ENCODE data around the gene HFE. TPM values are rescaled to one million over a fixed set of nuclear protein-coding genes. Genes with fewer than 3 reads are reported as not detected.

HFE gene
- total and polyA plus RNA-seq, 2 of the 13 experiments (the other 11 are each of a cell fraction or from before 2014, with no cell fraction given) = 3.7 to 6.3 TPM

DNA sequence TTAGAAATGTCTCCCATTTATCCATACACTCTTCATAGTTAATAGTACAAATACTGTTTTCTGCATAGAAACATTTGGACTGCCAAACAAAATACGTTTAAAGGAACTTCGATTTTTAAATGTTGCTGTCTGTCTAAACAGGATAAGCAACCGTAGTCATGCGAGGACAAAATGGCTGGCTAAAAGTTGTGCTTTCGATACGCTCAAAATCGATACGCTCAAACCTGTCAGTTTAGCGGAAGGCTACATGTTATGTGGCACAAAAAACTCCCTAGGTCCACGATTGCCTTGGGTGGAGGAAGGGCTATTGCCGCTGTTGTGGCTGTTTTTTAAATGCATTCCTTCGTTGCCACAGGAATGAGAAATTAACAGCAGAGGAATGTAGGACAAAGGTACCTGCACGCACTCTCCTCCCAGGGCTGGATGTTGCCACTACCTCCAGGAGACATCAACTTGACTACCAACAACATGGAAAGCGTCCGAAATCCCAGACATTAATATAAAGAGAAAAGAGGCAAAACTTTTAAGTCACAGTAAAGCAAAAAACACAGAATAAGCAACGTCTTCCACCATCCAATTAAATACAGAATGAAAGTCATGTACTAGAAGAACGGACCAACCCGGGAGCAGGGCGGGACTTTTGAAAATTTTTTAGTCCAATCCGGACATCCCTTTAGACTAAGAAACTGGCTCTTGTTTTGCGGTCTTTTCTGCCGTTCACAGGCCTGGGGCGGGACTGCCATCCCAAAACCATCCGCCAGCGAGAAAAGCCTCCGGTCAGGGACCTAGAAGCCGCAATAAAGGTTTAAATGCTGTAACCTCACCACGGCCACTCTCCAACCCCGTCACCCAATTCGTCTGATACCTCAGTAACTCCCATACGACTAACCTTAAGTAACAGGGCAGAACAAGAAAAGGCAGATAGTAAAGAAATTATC is 32.2 kb upstream of the HFE start (continued):
- TF ChIP-seq, protein P1, sequence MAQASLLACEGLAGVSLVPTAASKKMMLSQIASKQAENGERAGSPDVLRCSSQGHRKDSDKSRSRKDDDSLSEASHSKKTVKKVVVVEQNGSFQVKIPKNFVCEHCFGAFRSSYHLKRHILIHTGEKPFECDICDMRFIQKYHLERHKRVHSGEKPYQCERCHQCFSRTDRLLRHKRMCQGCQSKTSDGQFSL (CRISPR knock-in tag; IDR thresholded peaks at IDR 0.05) = 0 out of 2 replicates have a peak, but pooled peaks have one; percentile 47
- peak; percentile 42 for TF ChIP-seq HDAC2 (CRISPR knock-in tag; IDR thresholded peaks at IDR 0.05)
- 0 out of 2 replicates have a peak, but pooled peaks have one; percentile 13 for TF ChIP-seq NR2F2 (IDR thresholded peaks at IDR 0.05; ENCODE audit: borderline replicate concordance, low read depth)
- 0 out of 2 replicates have a peak, but pooled peaks have one; percentile 33 for TF ChIP-seq NFE2 (CRISPR knock-in tag; IDR thresholded peaks at IDR 0.05)
- TF ChIP-seq ZNF33B (CRISPR knock-in tag; IDR thresholded peaks at IDR 0.05) = no peak; the same call in 1 of the 2 replicates
- TF ChIP-seq, protein P2, sequence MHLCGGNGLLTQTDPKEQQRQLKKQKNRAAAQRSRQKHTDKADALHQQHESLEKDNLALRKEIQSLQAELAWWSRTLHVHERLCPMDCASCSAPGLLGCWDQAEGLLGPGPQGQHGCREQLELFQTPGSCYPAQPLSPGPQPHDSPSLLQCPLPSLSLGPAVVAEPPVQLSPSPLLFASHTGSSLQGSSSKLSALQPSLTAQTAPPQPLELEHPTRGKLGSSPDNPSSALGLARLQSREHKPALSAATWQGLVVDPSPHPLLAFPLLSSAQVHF (CRISPR knock-in tag; IDR thresholded peaks at IDR 0.05) = 0 out of 2 replicates have a peak, but pooled peaks have one; percentile 19
- TF ChIP-seq, protein P3, sequence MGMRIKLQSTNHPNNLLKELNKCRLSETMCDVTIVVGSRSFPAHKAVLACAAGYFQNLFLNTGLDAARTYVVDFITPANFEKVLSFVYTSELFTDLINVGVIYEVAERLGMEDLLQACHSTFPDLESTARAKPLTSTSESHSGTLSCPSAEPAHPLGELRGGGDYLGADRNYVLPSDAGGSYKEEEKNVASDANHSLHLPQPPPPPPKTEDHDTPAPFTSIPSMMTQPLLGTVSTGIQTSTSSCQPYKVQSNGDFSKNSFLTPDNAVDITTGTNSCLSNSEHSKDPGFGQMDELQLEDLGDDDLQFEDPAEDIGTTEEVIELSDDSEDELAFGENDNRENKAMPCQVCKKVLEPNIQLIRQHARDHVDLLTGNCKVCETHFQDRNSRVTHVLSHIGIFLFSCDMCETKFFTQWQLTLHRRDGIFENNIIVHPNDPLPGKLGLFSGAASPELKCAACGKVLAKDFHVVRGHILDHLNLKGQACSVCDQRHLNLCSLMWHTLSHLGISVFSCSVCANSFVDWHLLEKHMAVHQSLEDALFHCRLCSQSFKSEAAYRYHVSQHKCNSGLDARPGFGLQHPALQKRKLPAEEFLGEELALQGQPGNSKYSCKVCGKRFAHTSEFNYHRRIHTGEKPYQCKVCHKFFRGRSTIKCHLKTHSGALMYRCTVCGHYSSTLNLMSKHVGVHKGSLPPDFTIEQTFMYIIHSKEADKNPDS (CRISPR knock-in tag; IDR thresholded peaks at IDR 0.05) = no peak
- TF ChIP-seq, protein P4, sequence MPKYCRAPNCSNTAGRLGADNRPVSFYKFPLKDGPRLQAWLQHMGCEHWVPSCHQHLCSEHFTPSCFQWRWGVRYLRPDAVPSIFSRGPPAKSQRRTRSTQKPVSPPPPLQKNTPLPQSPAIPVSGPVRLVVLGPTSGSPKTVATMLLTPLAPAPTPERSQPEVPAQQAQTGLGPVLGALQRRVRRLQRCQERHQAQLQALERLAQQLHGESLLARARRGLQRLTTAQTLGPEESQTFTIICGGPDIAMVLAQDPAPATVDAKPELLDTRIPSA (CRISPR knock-in tag; IDR thresholded peaks at IDR 0.05; ENCODE audit: borderline replicate concordance) = no peak
- peak; percentile 85; the same call in 1 of the 2 replicates for TF ChIP-seq ZFP36L2 (CRISPR knock-in tag; IDR thresholded peaks at IDR 0.05)
- TF ChIP-seq U2AF2 (IDR thresholded peaks at IDR 0.05; ENCODE audit: low read depth, low read length) = no peak
- TF ChIP-seq MTA3 (CRISPR knock-in tag; IDR thresholded peaks at IDR 0.05) = no peak
- TF ChIP-seq ZNF629 (CRISPR knock-in tag; conservative IDR thresholded peaks at IDR 0.05) = peak; percentile 57
- TF ChIP-seq RBFOX2 (IDR thresholded peaks at IDR 0.05; ENCODE audit: low read depth, low read length) = peak; percentile 85
- peak in 1 of 2 experiments; percentile 27; a peak in 1 of 4 replicates for TF ChIP-seq EP300 (IDR thresholded peaks at IDR 0.05; ENCODE audit: low read depth in 2 of 2, low read length in 2 of 2)
- TF ChIP-seq EP300 (CRISPR knock-in tag; IDR thresholded peaks at IDR 0.05; ENCODE audit: borderline replicate concordance) = peak; percentile 69
- peak; percentile 80 for TF ChIP-seq ZNF331 (CRISPR knock-in tag; IDR thresholded peaks at IDR 0.05)
- peak; percentile 28; the same call in 1 of the 2 replicates for TF ChIP-seq SIX4 (CRISPR knock-in tag; IDR thresholded peaks at IDR 0.05)
- TF ChIP-seq KDM1A (CRISPR knock-in tag; IDR thresholded peaks at IDR 0.05) = peak; percentile 53; the same call in 1 of the 2 replicates
- TF ChIP-seq, protein P5, sequence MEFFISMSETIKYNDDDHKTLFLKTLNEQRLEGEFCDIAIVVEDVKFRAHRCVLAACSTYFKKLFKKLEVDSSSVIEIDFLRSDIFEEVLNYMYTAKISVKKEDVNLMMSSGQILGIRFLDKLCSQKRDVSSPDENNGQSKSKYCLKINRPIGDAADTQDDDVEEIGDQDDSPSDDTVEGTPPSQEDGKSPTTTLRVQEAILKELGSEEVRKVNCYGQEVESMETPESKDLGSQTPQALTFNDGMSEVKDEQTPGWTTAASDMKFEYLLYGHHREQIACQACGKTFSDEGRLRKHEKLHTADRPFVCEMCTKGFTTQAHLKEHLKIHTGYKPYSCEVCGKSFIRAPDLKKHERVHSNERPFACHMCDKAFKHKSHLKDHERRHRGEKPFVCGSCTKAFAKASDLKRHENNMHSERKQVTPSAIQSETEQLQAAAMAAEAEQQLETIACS (CRISPR knock-in tag; IDR thresholded peaks at IDR 0.05) = no peak
- TF ChIP-seq, protein P6, sequence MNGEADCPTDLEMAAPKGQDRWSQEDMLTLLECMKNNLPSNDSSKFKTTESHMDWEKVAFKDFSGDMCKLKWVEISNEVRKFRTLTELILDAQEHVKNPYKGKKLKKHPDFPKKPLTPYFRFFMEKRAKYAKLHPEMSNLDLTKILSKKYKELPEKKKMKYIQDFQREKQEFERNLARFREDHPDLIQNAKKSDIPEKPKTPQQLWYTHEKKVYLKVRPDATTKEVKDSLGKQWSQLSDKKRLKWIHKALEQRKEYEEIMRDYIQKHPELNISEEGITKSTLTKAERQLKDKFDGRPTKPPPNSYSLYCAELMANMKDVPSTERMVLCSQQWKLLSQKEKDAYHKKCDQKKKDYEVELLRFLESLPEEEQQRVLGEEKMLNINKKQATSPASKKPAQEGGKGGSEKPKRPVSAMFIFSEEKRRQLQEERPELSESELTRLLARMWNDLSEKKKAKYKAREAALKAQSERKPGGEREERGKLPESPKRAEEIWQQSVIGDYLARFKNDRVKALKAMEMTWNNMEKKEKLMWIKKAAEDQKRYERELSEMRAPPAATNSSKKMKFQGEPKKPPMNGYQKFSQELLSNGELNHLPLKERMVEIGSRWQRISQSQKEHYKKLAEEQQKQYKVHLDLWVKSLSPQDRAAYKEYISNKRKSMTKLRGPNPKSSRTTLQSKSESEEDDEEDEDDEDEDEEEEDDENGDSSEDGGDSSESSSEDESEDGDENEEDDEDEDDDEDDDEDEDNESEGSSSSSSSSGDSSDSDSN (CRISPR knock-in tag; IDR thresholded peaks at IDR 0.05) = peak; percentile 65
- no peak for TF ChIP-seq ZNF17 (CRISPR knock-in tag; IDR thresholded peaks at IDR 0.05)
